ENCODE measurements around the gene RDH16. TPM values are rescaled to one million over a fixed set of nuclear protein-coding genes. Genes with fewer than 3 reads are reported as not detected.

The RDH16 gene
- total RNA-seq, 2 donors from 2014 or later = 0.16 TPM; not detected in 1

DNA sequence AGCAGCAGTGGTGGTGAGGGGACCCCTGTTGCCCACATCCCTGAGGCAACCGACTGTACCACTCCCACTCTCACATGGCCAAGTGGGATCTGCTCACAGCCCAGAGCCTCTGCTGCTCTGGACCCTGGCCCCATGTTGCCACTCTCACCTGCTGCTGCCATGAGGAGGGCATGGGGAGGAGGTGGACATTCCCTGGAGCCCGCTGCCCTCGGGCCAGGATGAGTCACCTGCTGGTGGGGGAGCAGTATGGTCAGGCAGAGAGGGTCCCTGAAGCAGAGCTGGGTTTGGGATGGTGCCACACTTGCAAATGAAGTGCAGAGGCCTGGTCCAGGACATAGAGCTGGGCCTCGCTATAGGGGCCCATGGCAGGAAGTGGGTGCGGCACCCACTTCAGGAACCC lies 49.3 kb downstream of the RDH16 start:
- no peak for DNase-seq (ENCODE audit: low spot score)
- Histone ChIP-seq H3K36me3 (no peaks in the 10 kb centered on the region), H3K4me3 (no peak overlapping the region), H3K27me3 (no peaks in the 10 kb centered on the region), H3K9me3 (peaks cover 0 to 8% of the 10 kb centered on the region in 2 donors), H3K27ac (no peak overlapping the region), H3K4me1 (no peaks in the 10 kb centered on the region)
- TF ChIP-seq, protein P1, sequence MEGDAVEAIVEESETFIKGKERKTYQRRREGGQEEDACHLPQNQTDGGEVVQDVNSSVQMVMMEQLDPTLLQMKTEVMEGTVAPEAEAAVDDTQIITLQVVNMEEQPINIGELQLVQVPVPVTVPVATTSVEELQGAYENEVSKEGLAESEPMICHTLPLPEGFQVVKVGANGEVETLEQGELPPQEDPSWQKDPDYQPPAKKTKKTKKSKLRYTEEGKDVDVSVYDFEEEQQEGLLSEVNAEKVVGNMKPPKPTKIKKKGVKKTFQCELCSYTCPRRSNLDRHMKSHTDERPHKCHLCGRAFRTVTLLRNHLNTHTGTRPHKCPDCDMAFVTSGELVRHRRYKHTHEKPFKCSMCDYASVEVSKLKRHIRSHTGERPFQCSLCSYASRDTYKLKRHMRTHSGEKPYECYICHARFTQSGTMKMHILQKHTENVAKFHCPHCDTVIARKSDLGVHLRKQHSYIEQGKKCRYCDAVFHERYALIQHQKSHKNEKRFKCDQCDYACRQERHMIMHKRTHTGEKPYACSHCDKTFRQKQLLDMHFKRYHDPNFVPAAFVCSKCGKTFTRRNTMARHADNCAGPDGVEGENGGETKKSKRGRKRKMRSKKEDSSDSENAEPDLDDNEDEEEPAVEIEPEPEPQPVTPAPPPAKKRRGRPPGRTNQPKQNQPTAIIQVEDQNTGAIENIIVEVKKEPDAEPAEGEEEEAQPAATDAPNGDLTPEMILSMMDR (IDR thresholded peaks at IDR 0.05) = no peak

DNA sequence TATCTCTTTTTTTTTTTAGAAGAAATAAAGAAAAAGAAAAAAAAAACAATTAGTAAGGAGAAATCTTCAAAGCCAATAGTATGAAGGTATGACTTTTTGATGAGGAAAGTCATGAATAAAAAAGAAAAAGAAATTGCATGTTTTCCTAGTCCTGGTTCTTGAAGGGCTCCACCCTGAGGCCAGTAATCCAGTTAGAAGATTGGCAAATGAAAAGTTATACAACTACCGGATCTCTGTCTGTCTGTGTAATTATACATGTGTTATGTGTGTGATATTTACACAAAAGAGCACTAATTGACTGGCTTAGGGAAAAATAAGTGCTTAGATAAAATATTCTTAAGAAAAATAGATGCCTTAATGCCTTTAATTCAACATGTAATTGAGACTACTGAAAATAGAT lies 51.6 kb downstream of the RDH16 start:
- TF ChIP-seq, protein P1 (IDR thresholded peaks at IDR 0.05) = no peak
- no peak for DNase-seq (ENCODE audit: low spot score)
- Histone ChIP-seq H3K27me3 (no peaks in the 10 kb centered on the region), H3K27ac (no peak overlapping the region), H3K9me3 (peaks cover 0 to 23% of the 10 kb centered on the region in 2 donors), H3K4me3 (no peak overlapping the region), H3K4me1 (no peaks in the 10 kb centered on the region), H3K36me3 (no peaks in the 10 kb centered on the region)

- Histone ChIP-seq H3K9me3 (peaks cover 0 to 28% of the 10 kb centered on the region in 2 donors), H3K27me3 (no peaks in the 10 kb centered on the region), H3K36me3 (no peaks in the 10 kb centered on the region), H3K4me3 (no peak overlapping the region), H3K4me1 (no peaks in the 10 kb centered on the region), H3K27ac (no peak overlapping the region)
- TF ChIP-seq, protein P1 (IDR thresholded peaks at IDR 0.05) = no peak
- no peak for DNase-seq (ENCODE audit: low spot score)
Observed at GRCh38 chr12:56903374-56903773, 54.0 kb downstream of the RDH16 start.

Other genes starting within 250 kb of the RDH16 start
- gene NACA, start 232.3 kb downstream of the RDH16 start, total RNA-seq = 100 to 1,000 TPM; 529 to 636 TPM
- 1 to 10 TPM; 2.2 to 2.6 TPM for gene PRIM1, start 205.3 kb downstream of the RDH16 start, total RNA-seq
- gene HSD17B6, start 194.3 kb downstream of the RDH16 start, total RNA-seq = 1 to 10 TPM in 1 of 2 donors, under 1 TPM in 1; 0.41 to 4.8 TPM
- under 1 TPM in 1 of 2 donors, not detected in 1; 0.28 TPM for gene SDR9C7, start 23.2 kb downstream of the RDH16 start, total RNA-seq
- 1 to 10 TPM; 3.0 to 5.9 TPM for gene ZBTB39, start 48.9 kb upstream of the RDH16 start, total RNA-seq
- gene TAC3, start 58.9 kb upstream of the RDH16 start, total RNA-seq = not detected
- under 1 TPM in 1 of 2 donors, not detected in 1; 0.08 TPM for gene MYO1A, start 92.5 kb upstream of the RDH16 start, total RNA-seq
- gene NEMP1, start 121.2 kb upstream of the RDH16 start, total RNA-seq = 1 to 10 TPM; 1.9 to 2.2 TPM
- 10 to 100 TPM in 1 of 2 donors, 1 to 10 TPM in 1; 9.0 to 21.1 TPM for gene NAB2, start 131.5 kb upstream of the RDH16 start, total RNA-seq
- gene STAT6, start 153.8 kb upstream of the RDH16 start, total RNA-seq = 10 to 100 TPM; 34.3 to 64.3 TPM
- gene LRP1, start 170.9 kb upstream of the RDH16 start, total RNA-seq = 100 to 1,000 TPM in 1 of 2 donors, 10 to 100 TPM in 1; 89.4 to 211 TPM
- not detected for gene LRP1-AS, start 190.0 kb upstream of the RDH16 start, total RNA-seq

Measured in right atrium auricular region (tissue), 2 donors.